Trophoblast cell (in vitro differentiated cells and primary cell): ENCODE data around the gene SCN5A.

Source experiments
- DNase-seq, 2 donors: peaks; one replicate each; pipeline ENCODE4 v3.0.0-alpha.2; 2016
- H2AFZ ChIP-seq: 2 replicates; pipeline ENCODE4 v1.6.1; 2013; ENCODE audit warnings: low read length, moderate library complexity, mild to moderate bottlenecking; ENCODE audit not compliant: insufficient read depth, poor library complexity
- H2AK5ac ChIP-seq: 2 replicates; pipeline ENCODE4 v1.6.1; 2013; ENCODE audit warnings: mild to moderate bottlenecking, low read length
- H2BK120ac ChIP-seq: 2 replicates; pipeline ENCODE4 v1.6.1; 2013; ENCODE audit warnings: low read length, mild to moderate bottlenecking, moderate library complexity; ENCODE audit not compliant: insufficient read depth, poor library complexity
- H2BK12ac ChIP-seq: 2 replicates; pipeline ENCODE4 v1.6.1; 2013; ENCODE audit warnings: mild to moderate bottlenecking, low read length, moderate library complexity
- H2BK5ac ChIP-seq: 2 replicates; pipeline ENCODE4 v1.6.1; 2013; ENCODE audit warnings: low read length, low read depth, moderate library complexity, mild to moderate bottlenecking; ENCODE audit not compliant: poor library complexity
- H3K14ac ChIP-seq: 2 replicates; pipeline ENCODE4 v1.6.1; 2013; ENCODE audit warnings: mild to moderate bottlenecking, low read length
- H3K18ac ChIP-seq: 2 replicates; pipeline ENCODE4 v1.6.1; 2013; ENCODE audit warnings: mild to moderate bottlenecking, low read length
- H3K23ac ChIP-seq: 2 replicates; pipeline ENCODE4 v1.6.1; 2013; ENCODE audit warnings: low read length
- H3K27ac ChIP-seq: 2 replicates; pipeline ENCODE4 v1.5.1; 2013; ENCODE audit warnings: low read depth, mild to moderate bottlenecking, inconsistent platforms, low read length, moderate library complexity
- H3K27me3 ChIP-seq: 2 replicates; pipeline ENCODE4 v1.6.1; 2013; ENCODE audit warnings: inconsistent platforms, mild to moderate bottlenecking, low read length, moderate library complexity; ENCODE audit not compliant: insufficient read depth
- H3K36me3 ChIP-seq, 2 experiments: 1 replicate in 1 of 2; 2 replicates in 1 of 2; pipeline ENCODE4 v1.6.1; 2013; ENCODE audit warnings: low read length in 2 of 2, mild to moderate bottlenecking in 2 of 2, moderate library complexity in 1 of 2; ENCODE audit not compliant: insufficient read depth in 2 of 2, control insufficient read depth in 1 of 2
- H3K4ac ChIP-seq: 2 replicates; pipeline ENCODE4 v1.6.1; 2013; ENCODE audit warnings: low read depth, mild to moderate bottlenecking, low read length, moderate library complexity
- H3K4me1 ChIP-seq, 2 experiments: 1 replicate in 1 of 2; 2 replicates in 1 of 2; pipeline ENCODE4 v1.6.1; 2013; ENCODE audit warnings: low read length in 2 of 2, mild to moderate bottlenecking in 2 of 2, moderate library complexity in 1 of 2; ENCODE audit not compliant: insufficient read depth in 2 of 2, control insufficient read depth in 1 of 2
- H3K4me2 ChIP-seq: 2 replicates; pipeline ENCODE4 v1.6.1; 2013; ENCODE audit warnings: inconsistent platforms, mild to moderate bottlenecking, low read length, moderate library complexity
- H3K4me3 ChIP-seq: 2 replicates; pipeline ENCODE4 v1.5.1; 2013; ENCODE audit warnings: mild to moderate bottlenecking, low read depth, low read length, inconsistent platforms
- H3K79me1 ChIP-seq: one replicate; pipeline ENCODE4 v1.6.1; 2013; ENCODE audit warnings: low read length
- H3K79me2 ChIP-seq: 2 replicates; pipeline ENCODE4 v1.6.1; 2013; ENCODE audit warnings: low read length, mild to moderate bottlenecking; ENCODE audit not compliant: control insufficient read depth, insufficient read depth, poor library complexity
- H3K9ac ChIP-seq: 2 replicates; pipeline ENCODE4 v1.6.1; 2013; ENCODE audit warnings: mild to moderate bottlenecking, low read length
- H3K9me3 ChIP-seq: 2 replicates; pipeline ENCODE4 v1.6.1; 2013; ENCODE audit warnings: low read depth, mild to moderate bottlenecking, control low read depth, inconsistent platforms, low read length; ENCODE audit not compliant: insufficient read depth
- H4K12ac ChIP-seq: 2 replicates; pipeline ENCODE4 v1.6.1; 2013; ENCODE audit warnings: low read depth, mild to moderate bottlenecking, low read length, moderate library complexity
- H4K8ac ChIP-seq: 2 replicates; pipeline ENCODE4 v1.6.1; 2013; ENCODE audit warnings: low read depth, mild to moderate bottlenecking, low read length, moderate library complexity
- H4K91ac ChIP-seq: one replicate; pipeline ENCODE4 v1.6.1; 2013; ENCODE audit warnings: low read depth, mild to moderate bottlenecking, low read length, moderate library complexity
- whole genome bisulfite sequencing: extraction: QIAGEN DNeasy Blood & Tissue Kit; methylation state at CpG from one replicate; pipeline ENCODE4 v1.1.7; 2013; ENCODE audit warnings: missing lambda C conversion rate; ENCODE audit not compliant: insufficient read length, insufficient coverage; ENCODE audit errors: extremely low coverage; 5-methylcytosine and 5-hydroxymethylcytosine counted together

SCN5A gene

GRCh38 chr3:38613426-38613825 is 36.1 kb downstream of the SCN5A start:
- H3K79me2 ChIP-seq, result no peaks in the 10 kb centered on the region
- no CpG with 5 or more reads among the region's 5 CpGs for WGBS
- peaks cover 1% of the 10 kb centered on the region for H3K9me3 ChIP-seq
- no peak overlapping the region for H3K14ac ChIP-seq
- H4K8ac ChIP-seq, result no peak overlapping the region
- H3K36me3 ChIP-seq, result no peaks in the 10 kb centered on the region
- no peak overlapping the region for H4K12ac ChIP-seq
- no peak overlapping the region for H3K23ac ChIP-seq
- no peaks in the 10 kb centered on the region for H3K4me1 ChIP-seq
- no peak overlapping the region for H3K18ac ChIP-seq
- H3K9ac ChIP-seq, result no peak overlapping the region
- no peaks in the 10 kb centered on the region for H3K79me1 ChIP-seq
- no peak overlapping the region for H2BK120ac ChIP-seq
- H2AFZ ChIP-seq, result no peak overlapping the region
- H3K27me3 ChIP-seq, result no peaks in the 10 kb centered on the region
- no peak overlapping the region for H4K91ac ChIP-seq
- H2AK5ac ChIP-seq, result no peak overlapping the region
- no peak overlapping the region for H2BK5ac ChIP-seq
- no peak overlapping the region for H3K4me3 ChIP-seq
- no peak overlapping the region for H3K27ac ChIP-seq
- no peak for DNase-seq
- no peak overlapping the region for H2BK12ac ChIP-seq
- H3K4ac ChIP-seq, result no peak overlapping the region
- no peak overlapping the region for H3K4me2 ChIP-seq

- no peak overlapping the region for H2AK5ac ChIP-seq
- no peak overlapping the region for H3K14ac ChIP-seq
- DNase-seq, result no peak
- H4K8ac ChIP-seq, result no peak overlapping the region
- no peaks in the 10 kb centered on the region for H3K79me2 ChIP-seq
- no peak overlapping the region for H2BK120ac ChIP-seq
- no peak overlapping the region for H3K9ac ChIP-seq
- no peaks in the 10 kb centered on the region for H3K4me1 ChIP-seq
- no peak overlapping the region for H3K27ac ChIP-seq
- H4K91ac ChIP-seq, result no peak overlapping the region
- no peak overlapping the region for H2BK12ac ChIP-seq
- WGBS, result no CpG with 5 or more reads among the region's 4 CpGs
- H3K27me3 ChIP-seq, result no peaks in the 10 kb centered on the region
- peaks cover 1% of the 10 kb centered on the region for H3K9me3 ChIP-seq
- H4K12ac ChIP-seq, result no peak overlapping the region
- no peak overlapping the region for H3K23ac ChIP-seq
- no peak overlapping the region for H2BK5ac ChIP-seq
- H3K4ac ChIP-seq, result no peak overlapping the region
- H3K79me1 ChIP-seq, result no peaks in the 10 kb centered on the region
- H3K18ac ChIP-seq, result no peak overlapping the region
- no peak overlapping the region for H2AFZ ChIP-seq
- H3K4me2 ChIP-seq, result no peak overlapping the region
- no peaks in the 10 kb centered on the region for H3K36me3 ChIP-seq
- no peak overlapping the region for H3K4me3 ChIP-seq
Measured at GRCh38 chr3:38611866-38612265, 37.6 kb downstream of the SCN5A start.

DNA sequence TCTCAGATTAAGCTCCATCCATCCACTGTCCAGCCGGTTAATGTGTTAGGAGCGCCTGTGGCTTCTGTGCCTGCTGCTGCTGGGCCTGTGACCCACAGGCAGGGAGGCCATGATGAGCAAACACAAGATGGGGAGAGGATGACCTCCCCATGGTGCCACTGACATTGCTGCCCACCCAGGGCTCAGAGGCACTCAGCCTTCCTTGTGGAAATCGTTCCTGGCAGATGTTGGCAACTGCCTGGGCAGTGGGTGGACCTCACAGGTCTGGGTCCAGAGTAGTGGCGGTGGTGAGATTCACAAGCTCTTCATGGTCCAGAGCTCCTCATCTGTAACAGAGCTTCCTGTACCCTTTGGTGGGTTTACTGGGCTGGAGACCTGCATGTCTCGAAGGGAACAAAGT is 38.6 kb downstream of the SCN5A start:
- Histone ChIP-seq H3K4me3 (no peak overlapping the region), H4K12ac (no peak overlapping the region), H3K27ac (no peak overlapping the region), H4K91ac (no peak overlapping the region), H3K18ac (no peak overlapping the region), H2AK5ac (no peak overlapping the region), H2BK120ac (no peak overlapping the region), H2BK5ac (no peak overlapping the region), H3K27me3 (no peaks in the 10 kb centered on the region), H3K79me2 (no peaks in the 10 kb centered on the region), H3K79me1 (no peaks in the 10 kb centered on the region), H3K9ac (no peak overlapping the region), H2BK12ac (no peak overlapping the region), H3K9me3 (peaks cover 1% of the 10 kb centered on the region), H3K36me3 (no peaks in the 10 kb centered on the region), H3K4me2 (no peak overlapping the region), H3K4ac (no peak overlapping the region), H3K23ac (no peak overlapping the region), H2AFZ (no peak overlapping the region), H4K8ac (no peak overlapping the region), H3K14ac (no peak overlapping the region), H3K4me1 (no peaks in the 10 kb centered on the region)
- DNase-seq, result no peak
- WGBS, result no CpG with 5 or more reads among the region's 5 CpGs

DNA sequence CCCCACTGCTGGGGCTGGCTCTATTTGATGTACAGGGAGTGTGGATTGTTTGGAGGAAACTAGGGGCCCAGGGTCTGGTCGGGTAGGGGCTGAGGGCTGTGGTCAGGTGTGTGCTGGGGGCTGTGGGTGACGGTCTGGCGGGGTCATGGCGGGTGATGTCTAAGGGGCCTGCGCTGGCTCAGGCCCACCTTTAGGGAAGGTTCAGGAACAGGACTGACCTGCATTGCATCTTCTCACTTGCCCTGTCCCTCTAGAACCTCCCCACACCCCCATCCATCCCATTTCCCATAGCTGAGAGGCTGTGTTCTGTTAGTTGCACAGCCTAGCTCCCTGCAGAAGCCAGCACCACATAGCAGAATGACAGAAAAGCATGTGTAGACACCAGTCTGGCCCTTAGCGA is 39.1 kb downstream of the SCN5A start:
- H3K79me2 ChIP-seq, result no peaks in the 10 kb centered on the region
- H3K36me3 ChIP-seq, result no peaks in the 10 kb centered on the region
- no peak overlapping the region for H3K4me2 ChIP-seq
- no peak overlapping the region for H4K12ac ChIP-seq
- peaks cover 5% of the 10 kb centered on the region for H3K9me3 ChIP-seq
- no peak overlapping the region for H4K8ac ChIP-seq
- H2BK120ac ChIP-seq, result no peak overlapping the region
- no peak overlapping the region for H3K9ac ChIP-seq
- no peak overlapping the region for H3K14ac ChIP-seq
- no peak overlapping the region for H2AK5ac ChIP-seq
- no peak overlapping the region for H2AFZ ChIP-seq
- H3K27ac ChIP-seq, result no peak overlapping the region
- no peak overlapping the region for H3K4ac ChIP-seq
- H3K4me3 ChIP-seq, result no peak overlapping the region
- H3K4me1 ChIP-seq, result no peaks in the 10 kb centered on the region
- no peaks in the 10 kb centered on the region for H3K79me1 ChIP-seq
- H3K23ac ChIP-seq, result no peak overlapping the region
- no peaks in the 10 kb centered on the region for H3K27me3 ChIP-seq
- no CpG with 5 or more reads among the region's 6 CpGs for WGBS
- no peak overlapping the region for H4K91ac ChIP-seq
- no peak overlapping the region for H2BK12ac ChIP-seq
- no peak for DNase-seq
- H2BK5ac ChIP-seq, result no peak overlapping the region
- H3K18ac ChIP-seq, result no peak overlapping the region
